GM10266 (cell line): Measurements from ENCODE around the gene BRMS1.
A peak's percentile ranks its signal among the peaks of the same experiment; 100 is the strongest.

ENCODE experiments used
- DNase-seq: peaks from one replicate; pipeline ENCODE4 v3.0.0; 2012; ENCODE audit errors: extremely low spot score
- TF ChIP-seq, protein P1 (sequence below): IDR thresholded peaks from 2 replicates; pipeline ENCODE4 v1.5.1; 2012; ENCODE audit warnings: mild to moderate bottlenecking, low read depth; ENCODE audit not compliant: control insufficient read depth, insufficient read depth; ENCODE audit errors: missing control alignments

Gene BRMS1

GRCh38 chr11:66289548-66290329, 55.2 kb downstream of the BRMS1 start:
- TF ChIP-seq, protein P1, sequence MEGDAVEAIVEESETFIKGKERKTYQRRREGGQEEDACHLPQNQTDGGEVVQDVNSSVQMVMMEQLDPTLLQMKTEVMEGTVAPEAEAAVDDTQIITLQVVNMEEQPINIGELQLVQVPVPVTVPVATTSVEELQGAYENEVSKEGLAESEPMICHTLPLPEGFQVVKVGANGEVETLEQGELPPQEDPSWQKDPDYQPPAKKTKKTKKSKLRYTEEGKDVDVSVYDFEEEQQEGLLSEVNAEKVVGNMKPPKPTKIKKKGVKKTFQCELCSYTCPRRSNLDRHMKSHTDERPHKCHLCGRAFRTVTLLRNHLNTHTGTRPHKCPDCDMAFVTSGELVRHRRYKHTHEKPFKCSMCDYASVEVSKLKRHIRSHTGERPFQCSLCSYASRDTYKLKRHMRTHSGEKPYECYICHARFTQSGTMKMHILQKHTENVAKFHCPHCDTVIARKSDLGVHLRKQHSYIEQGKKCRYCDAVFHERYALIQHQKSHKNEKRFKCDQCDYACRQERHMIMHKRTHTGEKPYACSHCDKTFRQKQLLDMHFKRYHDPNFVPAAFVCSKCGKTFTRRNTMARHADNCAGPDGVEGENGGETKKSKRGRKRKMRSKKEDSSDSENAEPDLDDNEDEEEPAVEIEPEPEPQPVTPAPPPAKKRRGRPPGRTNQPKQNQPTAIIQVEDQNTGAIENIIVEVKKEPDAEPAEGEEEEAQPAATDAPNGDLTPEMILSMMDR: no peak
- DNase-seq: peak; percentile 97

DNA sequence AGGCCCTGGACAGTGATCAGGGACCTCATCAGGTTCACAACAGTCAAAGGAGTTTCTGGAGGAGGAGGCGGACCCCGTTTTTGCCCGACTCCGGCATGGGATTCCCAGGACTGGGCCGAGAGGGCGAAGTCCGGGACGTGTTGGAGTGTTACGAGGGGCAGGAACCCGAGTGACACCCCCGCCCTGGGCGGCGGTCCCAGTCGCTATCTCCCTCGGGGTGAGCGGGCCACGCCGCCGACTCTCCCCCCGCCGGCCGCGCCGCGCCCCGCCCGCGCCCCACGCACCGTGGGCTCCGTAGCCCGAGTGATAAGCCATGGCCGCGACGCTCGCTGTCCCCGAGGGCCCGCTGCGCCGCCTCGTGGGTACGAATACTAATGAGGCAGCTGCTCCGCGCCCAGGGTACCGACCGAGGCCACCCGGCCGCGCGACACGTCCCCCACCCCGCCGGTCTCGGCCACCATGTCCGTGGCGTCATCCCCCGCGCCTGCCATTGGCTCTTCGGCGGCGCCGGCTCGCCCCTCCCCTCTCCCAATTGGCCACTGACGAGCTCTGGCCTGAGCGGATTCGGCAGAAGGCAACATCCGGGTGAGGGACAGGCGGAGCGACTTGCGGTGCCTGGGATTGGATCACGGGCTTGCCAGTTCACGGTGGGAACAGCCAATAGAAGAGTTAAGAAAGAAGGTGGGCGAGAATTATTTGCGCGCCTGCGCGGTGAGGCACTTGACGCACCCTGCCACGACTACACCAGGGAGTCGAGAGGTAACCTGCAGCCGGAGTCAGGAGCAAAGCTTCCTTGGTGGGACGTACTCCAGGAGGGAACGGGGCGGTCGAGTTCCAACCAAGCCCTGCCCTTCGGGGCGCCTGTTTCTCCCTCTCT, 56.0 kb downstream of the BRMS1 start, which contains the start of gene YIF1A:
Gene YIF1A, minus strand, starts transcription at position 473 of the 877 bp plus-strand sequence. Its CDS starts 158 bp downstream, at position 315.
- peak; percentile 100 for DNase-seq
- TF ChIP-seq, protein P1: peak; percentile 16

GRCh38 chr11:66287889-66288670, 56.8 kb downstream of the BRMS1 start:
- no peak for DNase-seq

More at GRCh38 chr11:66287889-66288670, 56.8 kb downstream of the BRMS1 start:
- TF ChIP-seq, protein P1: no peak
